AG10803 (cell line): Measurements from ENCODE around the gene CDH5.
A peak's percentile ranks its signal among the peaks of the same experiment; 100 is the strongest.

ENCODE experiments used
- DNase-seq: peaks from one replicate; pipeline ENCODE4 v3.0.0; 2010; ENCODE audit warnings: low read depth
- H3K4me3 ChIP-seq: 2 replicates; pipeline ENCODE4 v1.5.1; 2011; ENCODE audit warnings: mild to moderate bottlenecking, low read length, control low read depth
- CTCF ChIP-seq: conservative IDR thresholded peaks from 2 replicates; pipeline ENCODE4 v1.5.1; 2011; ENCODE audit warnings: mild to moderate bottlenecking, low read length, control low read depth, inconsistent platforms

CDH5 gene

GRCh38 chr16:66439051-66439730 lies 72.7 kb downstream of the CDH5 start:
- no peak for TF ChIP-seq CTCF
- no peak for DNase-seq
- H3K4me3 ChIP-seq, result no peak overlapping the region

GRCh38 chr16:66440271-66440802 lies 73.8 kb downstream of the CDH5 start:
- no peak for DNase-seq
- no peak overlapping the region for H3K4me3 ChIP-seq
- no peak for TF ChIP-seq CTCF

- no peak for TF ChIP-seq CTCF
- no peak overlapping the region for H3K4me3 ChIP-seq
- no peak for DNase-seq
Observed at GRCh38 chr16:66440970-66441369, 74.5 kb downstream of the CDH5 start.

DNA sequence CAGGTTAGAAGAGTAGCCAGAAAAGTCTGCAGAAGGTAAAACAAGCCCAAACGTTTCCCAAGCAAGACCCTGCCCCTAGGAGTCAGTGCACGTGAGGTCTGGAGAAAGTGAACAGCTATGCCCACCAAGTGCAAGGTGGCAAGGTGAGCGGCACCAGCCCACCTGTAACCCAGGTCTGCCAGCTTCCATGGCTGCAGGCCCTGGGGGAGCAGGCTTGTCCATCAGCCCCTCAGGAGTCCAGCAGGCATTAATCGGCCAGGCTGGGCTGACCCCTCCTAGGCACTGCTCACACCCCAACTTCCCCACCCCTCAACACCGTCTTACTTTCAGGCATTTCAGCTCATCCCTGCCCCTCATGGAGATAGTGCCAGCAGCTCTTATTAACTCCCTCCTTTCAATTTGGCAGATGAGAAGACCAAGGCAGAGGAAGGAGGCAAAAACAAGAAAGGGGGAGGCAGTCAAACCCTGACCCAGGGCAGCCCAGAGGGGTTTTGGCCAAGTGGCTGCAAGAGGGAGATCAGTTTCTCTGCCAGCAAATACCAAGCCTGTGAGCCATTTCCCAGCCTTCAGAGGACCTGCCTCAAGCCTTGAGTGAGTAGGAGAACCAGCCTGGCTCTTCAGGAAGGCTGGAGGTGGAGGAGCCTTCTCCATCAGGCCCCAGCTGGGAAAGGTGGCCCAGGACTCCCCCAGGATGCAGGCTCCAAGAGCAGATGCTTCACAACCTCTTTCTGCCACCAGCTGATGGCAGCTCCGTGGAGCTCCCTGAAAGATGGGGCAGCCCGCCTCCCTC lies 75.3 kb downstream of the CDH5 start:
- H3K4me3 ChIP-seq, result no peak overlapping the region
- TF ChIP-seq CTCF, result no peak
- peak; percentile 63 for DNase-seq

DNA sequence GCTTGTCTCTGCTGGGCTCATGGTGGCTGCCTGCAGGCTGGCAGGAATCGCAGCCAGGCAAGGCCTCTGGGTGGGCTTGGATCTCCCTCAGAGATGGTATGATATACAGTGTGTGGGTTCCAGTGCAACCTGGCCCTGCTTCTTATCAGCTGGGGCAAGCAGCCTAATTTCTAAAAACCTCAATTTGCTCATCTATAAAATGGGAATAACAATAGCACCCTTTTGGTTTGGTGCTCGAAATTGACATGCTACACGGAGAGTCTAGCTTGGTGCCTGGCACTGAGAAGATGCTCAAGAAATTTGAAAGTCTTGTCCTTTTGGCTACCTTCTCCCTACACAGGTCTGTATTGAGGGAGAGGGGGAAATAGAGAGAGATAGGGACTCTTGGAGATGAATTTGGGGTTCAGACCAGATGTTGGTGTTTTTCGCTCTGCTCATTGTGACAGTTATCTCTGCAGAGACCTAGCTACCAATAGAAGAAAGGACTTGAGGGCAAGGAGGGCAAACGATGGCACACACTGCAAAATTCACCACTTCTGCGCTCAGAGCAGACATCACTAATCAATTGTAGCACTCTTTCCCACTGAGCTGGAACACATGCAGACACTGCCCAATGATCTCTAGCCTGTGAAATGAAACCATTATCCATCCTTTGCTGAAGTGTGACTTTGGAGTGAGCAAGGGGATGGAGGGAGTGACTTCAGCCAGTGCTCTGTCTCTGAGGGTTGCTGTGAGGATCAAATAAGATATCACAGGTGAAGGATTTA lies 76.2 kb downstream of the CDH5 start:
- DNase-seq, result no peak
- no peak overlapping the region for H3K4me3 ChIP-seq
- no peak for TF ChIP-seq CTCF

DNA sequence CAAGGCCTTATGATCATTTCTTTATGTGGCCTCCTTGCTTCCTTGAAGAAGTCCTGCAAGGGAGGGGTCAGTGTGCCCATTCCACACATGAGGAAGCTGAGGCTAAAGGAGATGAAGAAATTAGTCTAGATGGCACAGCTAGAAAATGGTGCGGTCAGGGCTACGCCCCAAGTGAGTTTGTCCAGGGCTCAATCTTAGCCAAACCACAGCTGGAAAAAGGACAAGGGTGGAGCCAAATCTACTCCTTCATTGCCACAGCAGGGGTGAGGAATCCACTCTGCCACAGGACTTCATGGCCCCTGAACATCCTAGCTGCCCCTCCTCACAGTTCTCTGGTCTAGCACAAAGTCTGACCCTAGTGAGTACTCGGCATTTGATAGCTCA lies 76.8 kb downstream of the CDH5 start:
- DNase-seq, result peak; percentile 54
- H3K4me3 ChIP-seq, result no peak overlapping the region
- no peak for TF ChIP-seq CTCF
